Measurements from ENCODE around the gene KDM1A. TPM values are rescaled to one million over a fixed set of nuclear protein-coding genes. Genes with fewer than 3 reads are reported as not detected.

The KDM1A gene
- total RNA-seq, result 10 to 100 TPM; 18.7 to 41.4 (median 29.3) TPM

DNA sequence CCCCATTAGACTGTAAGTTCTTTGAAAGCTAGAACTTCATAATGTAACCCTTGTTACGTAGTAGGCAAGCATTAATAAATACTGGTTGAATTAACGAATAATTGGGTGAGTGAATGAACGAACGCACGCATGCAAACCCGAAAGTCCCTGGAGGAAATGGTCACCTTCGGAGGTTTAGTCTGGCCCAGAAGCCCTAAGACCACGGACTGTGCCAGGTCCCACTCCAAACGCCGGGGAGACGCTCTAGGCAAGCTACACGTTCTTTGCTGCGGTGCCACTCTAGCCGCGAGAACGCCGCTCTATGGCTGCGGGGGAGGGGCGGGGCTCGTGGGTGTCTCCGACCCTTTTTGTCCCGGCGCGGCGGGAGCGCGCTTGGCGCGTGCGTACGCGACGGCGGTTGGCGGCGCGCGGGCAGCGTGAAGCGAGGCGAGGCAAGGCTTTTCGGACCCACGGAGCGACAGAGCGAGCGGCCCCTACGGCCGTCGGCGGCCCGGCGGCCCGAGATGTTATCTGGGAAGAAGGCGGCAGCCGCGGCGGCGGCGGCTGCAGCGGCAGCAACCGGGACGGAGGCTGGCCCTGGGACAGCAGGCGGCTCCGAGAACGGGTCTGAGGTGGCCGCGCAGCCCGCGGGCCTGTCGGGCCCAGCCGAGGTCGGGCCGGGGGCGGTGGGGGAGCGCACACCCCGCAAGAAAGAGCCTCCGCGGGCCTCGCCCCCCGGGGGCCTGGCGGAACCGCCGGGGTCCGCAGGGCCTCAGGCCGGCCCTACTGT lies at the start of gene KDM1A:
KDM1A (plus strand) TSS at position 375 of the 769 bp plus-strand sequence; CDS start at position 504, 129 bp downstream.
- in situ Hi-C loops (cut with MboI; ENCODE audit: low pct_ligation_motif_present in 1 of 4, low pct_unique_long_range_greater_than_20kb in 1 of 4, low sequenced_read_pairs in 3 of 4), result no loop called here
- intact Hi-C loops (cut with DNase I; ENCODE audit: low total_unique reads), result no loop called here
- WGBS, 2 donors (ENCODE audit: low coverage in 1 of 2), result 1 to 5% methylated on average over 4 to 79 of the region's 85 CpGs
- H3K27ac ChIP-seq, result peak within 1 kb of the TSS; percentile 93 to 96 (median 94)
- H3K27me3 ChIP-seq, result no peaks in the 10 kb centered on the region
- H3K4me1 ChIP-seq, result peaks cover 6 to 23% (median 16%) of the 10 kb centered on the region in 4 donors
- TF ChIP-seq EP300 (IDR thresholded peaks at IDR 0.05; ENCODE audit: low read depth), result no peak
- peak; percentile 83 for TF ChIP-seq POLR2A (IDR thresholded peaks at IDR 0.05)
- TF ChIP-seq POLR2AphosphoS5 (IDR thresholded peaks at IDR 0.05), result peak; percentile 88 to 95 (median 94)
- peak in 1 of 5 experiments; percentile 3 for TF ChIP-seq CTCF (IDR thresholded peaks at IDR 0.05)
- peak within 1 kb of the TSS; percentile 90 to 98 (median 94) for H3K4me3 ChIP-seq
- no peaks in the 10 kb centered on the region for H3K36me3 ChIP-seq
- peak; percentile 98 for DNase-seq
- H3K9me3 ChIP-seq, result no peaks in the 10 kb centered on the region

DNA sequence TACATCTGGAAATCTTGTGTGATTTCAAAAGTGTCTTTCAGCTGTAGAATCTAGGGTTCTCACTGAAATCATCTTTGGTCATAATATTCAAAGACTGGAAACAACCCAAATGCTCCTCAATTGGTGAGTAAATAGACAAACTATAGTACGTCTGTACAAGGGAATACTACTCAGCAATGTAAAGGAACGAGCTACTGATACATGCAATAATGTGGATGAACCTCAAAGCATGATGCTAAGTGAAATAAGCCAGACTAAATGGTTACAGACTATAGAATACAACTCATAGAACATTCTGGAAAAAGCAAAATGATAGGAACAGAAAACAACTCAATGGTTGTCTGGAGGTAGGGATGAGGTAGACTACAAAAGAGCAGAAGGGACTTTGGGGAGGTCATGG lies 49.2 kb upstream of the KDM1A start:
- Histone ChIP-seq H3K9me3 (no peaks in the 10 kb centered on the region), H3K27me3 (peaks cover 8% of the 10 kb centered on the region), H3K4me1 (peaks cover 8 to 17% (median 9%) of the 10 kb centered on the region in 4 donors), H3K27ac (no peak overlapping the region), H3K36me3 (no peaks in the 10 kb centered on the region), H3K4me3 (no peak overlapping the region)
- DNase-seq, result no peak
- WGBS, 2 donors (ENCODE audit: low coverage in 1 of 2), result 69 to 72% methylated on average over 2 of the region's 2 CpGs
- TF ChIP-seq EP300 (IDR thresholded peaks at IDR 0.05; ENCODE audit: low read depth), result no peak
- TF ChIP-seq CTCF (IDR thresholded peaks at IDR 0.05), result no peak
- no peak for TF ChIP-seq POLR2AphosphoS5 (IDR thresholded peaks at IDR 0.05)
- no peak for TF ChIP-seq POLR2A (IDR thresholded peaks at IDR 0.05)
- intact Hi-C loops (cut with DNase I; ENCODE audit: low total_unique reads), result loop anchor here (10.0 kb wide), 1 partner anchor 215 kb away; no protein-coding TSS in a partner anchor
- in situ Hi-C loops (cut with MboI; ENCODE audit: low pct_ligation_motif_present in 1 of 4, low pct_unique_long_range_greater_than_20kb in 1 of 4, low sequenced_read_pairs in 3 of 4), result loop anchor here in 2 of 4 donors (10.0 kb wide), 1 partner anchor 215 kb away; no protein-coding TSS in a partner anchor

DNA sequence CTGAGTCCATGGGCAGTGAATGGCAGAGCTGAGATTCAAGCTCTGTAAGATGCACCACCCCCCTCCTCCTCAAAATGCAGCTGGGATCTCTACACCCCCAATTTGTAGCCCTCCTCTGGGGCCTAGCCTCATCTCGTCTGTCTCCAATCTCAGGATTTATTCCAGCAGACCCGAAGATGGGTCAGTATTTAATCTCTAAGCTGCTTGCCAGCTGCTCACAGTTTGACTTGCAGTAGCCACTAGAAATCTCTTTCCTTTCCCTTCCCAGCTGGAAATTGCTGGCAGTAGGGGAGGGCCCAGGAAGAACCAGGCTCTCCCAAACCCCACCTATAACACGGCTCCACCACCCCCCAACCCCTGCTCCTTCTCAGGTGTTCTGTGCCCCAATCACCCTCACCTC lies 48.1 kb upstream of the KDM1A start:
- TF ChIP-seq POLR2A (IDR thresholded peaks at IDR 0.05), result no peak
- no peak for TF ChIP-seq CTCF (IDR thresholded peaks at IDR 0.05)
- no peak for TF ChIP-seq EP300 (IDR thresholded peaks at IDR 0.05; ENCODE audit: low read depth)
- no peak for TF ChIP-seq POLR2AphosphoS5 (IDR thresholded peaks at IDR 0.05)
- DNase-seq, result no peak
- H3K36me3 ChIP-seq, result no peaks in the 10 kb centered on the region
- 42% methylated on average over 3 of the region's 3 CpGs; no CpG with 5 or more reads in 1 of the 2 donors for WGBS, 2 donors (ENCODE audit: low coverage in 1 of 2)
- peaks cover 8 to 17% (median 9%) of the 10 kb centered on the region in 4 donors for H3K4me1 ChIP-seq
- H3K27me3 ChIP-seq, result peaks cover 8% of the 10 kb centered on the region
- no peak overlapping the region for H3K27ac ChIP-seq
- H3K9me3 ChIP-seq, result no peaks in the 10 kb centered on the region
- intact Hi-C loops (cut with DNase I; ENCODE audit: low total_unique reads) (loop anchor here (10.0 kb wide), 1 partner anchor 214 kb away; no protein-coding TSS in a partner anchor), in situ Hi-C loops (cut with MboI; ENCODE audit: low pct_ligation_motif_present in 1 of 4, low pct_unique_long_range_greater_than_20kb in 1 of 4, low sequenced_read_pairs in 3 of 4) (loop anchor here in 2 of 4 donors (10.0 kb wide), 1 partner anchor 214 kb away; no protein-coding TSS in a partner anchor)
- no peak overlapping the region for H3K4me3 ChIP-seq

- H3K36me3 ChIP-seq, result no peaks in the 10 kb centered on the region
- H3K27me3 ChIP-seq, result peaks cover 8% of the 10 kb centered on the region
- peaks cover 8 to 17% (median 9%) of the 10 kb centered on the region in 4 donors for H3K4me1 ChIP-seq
- 56 to 59% methylated on average over 4 to 5 of the region's 5 CpGs for WGBS, 2 donors (ENCODE audit: low coverage in 1 of 2)
- TF ChIP-seq POLR2A (IDR thresholded peaks at IDR 0.05) (no peak), POLR2AphosphoS5 (IDR thresholded peaks at IDR 0.05) (no peak), CTCF (IDR thresholded peaks at IDR 0.05) (no peak), EP300 (IDR thresholded peaks at IDR 0.05; ENCODE audit: low read depth) (no peak)
- H3K9me3 ChIP-seq, result no peaks in the 10 kb centered on the region
- in situ Hi-C loops (cut with MboI; ENCODE audit: low pct_ligation_motif_present in 1 of 4, low pct_unique_long_range_greater_than_20kb in 1 of 4, low sequenced_read_pairs in 3 of 4), result loop anchor here in 2 of 4 donors (10.0 kb wide), 1 partner anchor 213 kb away; no protein-coding TSS in a partner anchor
- no peak for DNase-seq
- no peak overlapping the region for H3K27ac ChIP-seq
- intact Hi-C loops (cut with DNase I; ENCODE audit: low total_unique reads), result loop anchor here (10.0 kb wide), 1 partner anchor 213 kb away; no protein-coding TSS in a partner anchor
- H3K4me3 ChIP-seq, result no peak overlapping the region
These were observed 47.5 kb upstream of the KDM1A start for GRCh38 chr1:22971611-22972405.

All from transverse colon (tissue), 4 donors.